ENCODE results near the gene FBLN2. TPM values are rescaled to one million over a fixed set of nuclear protein-coding genes. Genes with fewer than 3 reads are reported as not detected.

Gene FBLN2
- polyA plus RNA-seq, 1 experiment, result 248 TPM

DNA sequence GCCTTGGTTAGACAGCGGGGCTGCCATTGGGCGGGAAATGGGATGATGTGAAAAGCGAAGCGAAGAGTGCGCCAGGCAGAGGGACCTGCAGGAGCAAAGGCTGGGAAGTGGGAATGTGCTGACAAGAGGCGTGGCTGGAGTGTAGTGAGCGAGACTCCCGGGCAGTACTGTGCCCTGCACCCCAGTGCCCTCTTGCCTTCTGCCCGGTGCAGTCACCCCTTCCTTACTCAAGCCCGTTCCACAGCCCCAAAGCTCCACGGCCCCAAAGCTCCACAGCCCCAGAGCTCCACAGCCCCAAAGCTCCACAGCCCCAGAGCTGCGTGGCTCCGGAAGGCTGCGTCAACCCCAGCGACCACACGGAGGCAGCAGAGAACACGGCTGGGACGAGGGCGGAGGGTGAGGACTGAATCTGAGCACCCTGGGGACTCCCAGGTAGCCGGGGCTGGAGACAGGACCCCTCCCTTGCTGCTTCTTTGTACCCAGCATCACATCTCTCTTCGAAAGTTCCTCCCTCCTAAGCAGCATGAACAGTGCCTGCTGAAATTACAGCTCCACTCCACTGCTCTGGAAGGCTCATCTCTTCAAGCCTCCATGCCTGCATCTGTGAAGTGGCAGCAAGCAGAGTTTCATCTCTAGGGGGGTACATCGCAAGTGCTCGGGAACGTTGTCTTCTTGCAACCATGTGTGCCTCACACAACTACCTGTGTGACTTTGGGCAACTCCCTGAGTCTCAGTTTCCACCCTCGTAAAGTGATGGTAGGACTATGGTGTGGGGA, 108.9 kb downstream of the FBLN2 start:
- CTCF ChIA-PET, result interaction anchor here (0.6 to 15.8 kb wide), 36 partner anchors 9 to 1268 kb away, joined by 3 to 655 read pairs (median 4); partner anchors contain the start of genes HDAC11 and WNT7A
- POLR2A ChIA-PET, result no interaction called here
- Histone ChIP-seq H3K27me3 (ENCODE audit: control insufficient read depth, insufficient read depth, low read length) (peaks cover 12% of the 10 kb centered on the region), H3K36me3 (ENCODE audit: control insufficient read depth, insufficient read depth, low read length) (no peaks in the 10 kb centered on the region), H3K4me3 (ENCODE audit: low read depth, low read length) (no peak overlapping the region)
- TF ChIP-seq, protein P1, sequence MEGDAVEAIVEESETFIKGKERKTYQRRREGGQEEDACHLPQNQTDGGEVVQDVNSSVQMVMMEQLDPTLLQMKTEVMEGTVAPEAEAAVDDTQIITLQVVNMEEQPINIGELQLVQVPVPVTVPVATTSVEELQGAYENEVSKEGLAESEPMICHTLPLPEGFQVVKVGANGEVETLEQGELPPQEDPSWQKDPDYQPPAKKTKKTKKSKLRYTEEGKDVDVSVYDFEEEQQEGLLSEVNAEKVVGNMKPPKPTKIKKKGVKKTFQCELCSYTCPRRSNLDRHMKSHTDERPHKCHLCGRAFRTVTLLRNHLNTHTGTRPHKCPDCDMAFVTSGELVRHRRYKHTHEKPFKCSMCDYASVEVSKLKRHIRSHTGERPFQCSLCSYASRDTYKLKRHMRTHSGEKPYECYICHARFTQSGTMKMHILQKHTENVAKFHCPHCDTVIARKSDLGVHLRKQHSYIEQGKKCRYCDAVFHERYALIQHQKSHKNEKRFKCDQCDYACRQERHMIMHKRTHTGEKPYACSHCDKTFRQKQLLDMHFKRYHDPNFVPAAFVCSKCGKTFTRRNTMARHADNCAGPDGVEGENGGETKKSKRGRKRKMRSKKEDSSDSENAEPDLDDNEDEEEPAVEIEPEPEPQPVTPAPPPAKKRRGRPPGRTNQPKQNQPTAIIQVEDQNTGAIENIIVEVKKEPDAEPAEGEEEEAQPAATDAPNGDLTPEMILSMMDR (IDR thresholded peaks at IDR 0.05; ENCODE audit: insufficient read depth, low read depth, low read length), result peak; percentile 97
- DNase-seq (ENCODE audit: low read depth), result no peak

DNA sequence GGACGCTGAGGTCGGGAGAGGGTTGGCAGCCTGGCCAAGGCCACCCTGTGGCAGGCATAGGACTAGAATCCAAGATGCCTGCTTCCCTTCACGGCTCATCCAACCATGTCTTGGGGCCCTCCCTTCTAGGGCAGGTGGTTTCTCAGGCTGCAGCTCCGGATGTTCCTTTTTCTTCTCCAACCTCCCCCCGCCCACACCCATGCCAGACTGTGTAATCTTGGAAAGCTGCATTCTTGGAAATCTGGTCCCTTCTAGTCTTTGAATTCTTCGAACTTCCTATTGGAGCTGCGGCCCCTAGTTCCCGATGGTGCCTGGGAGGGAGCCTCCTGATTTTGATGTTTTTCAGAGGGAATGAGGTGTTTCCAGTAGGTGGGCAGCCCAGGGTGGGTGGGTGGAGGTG, 109.8 kb downstream of the FBLN2 start:
- Histone ChIP-seq H3K36me3 (ENCODE audit: control insufficient read depth, insufficient read depth, low read length) (no peaks in the 10 kb centered on the region), H3K4me3 (ENCODE audit: low read depth, low read length) (no peak overlapping the region), H3K27me3 (ENCODE audit: control insufficient read depth, insufficient read depth, low read length) (peaks cover 13% of the 10 kb centered on the region)
- ChIA-PET CTCF (interaction anchor here (0.7 to 15.8 kb wide), 20 partner anchors 8 to 1267 kb away, joined by 3 to 655 read pairs (median 7); partner anchors contain the start of genes HDAC11 and WNT7A), POLR2A (no interaction called here)
- TF ChIP-seq, protein P1 (IDR thresholded peaks at IDR 0.05; ENCODE audit: insufficient read depth, low read depth, low read length), result no peak
- DNase-seq (ENCODE audit: low read depth), result no peak

DNA sequence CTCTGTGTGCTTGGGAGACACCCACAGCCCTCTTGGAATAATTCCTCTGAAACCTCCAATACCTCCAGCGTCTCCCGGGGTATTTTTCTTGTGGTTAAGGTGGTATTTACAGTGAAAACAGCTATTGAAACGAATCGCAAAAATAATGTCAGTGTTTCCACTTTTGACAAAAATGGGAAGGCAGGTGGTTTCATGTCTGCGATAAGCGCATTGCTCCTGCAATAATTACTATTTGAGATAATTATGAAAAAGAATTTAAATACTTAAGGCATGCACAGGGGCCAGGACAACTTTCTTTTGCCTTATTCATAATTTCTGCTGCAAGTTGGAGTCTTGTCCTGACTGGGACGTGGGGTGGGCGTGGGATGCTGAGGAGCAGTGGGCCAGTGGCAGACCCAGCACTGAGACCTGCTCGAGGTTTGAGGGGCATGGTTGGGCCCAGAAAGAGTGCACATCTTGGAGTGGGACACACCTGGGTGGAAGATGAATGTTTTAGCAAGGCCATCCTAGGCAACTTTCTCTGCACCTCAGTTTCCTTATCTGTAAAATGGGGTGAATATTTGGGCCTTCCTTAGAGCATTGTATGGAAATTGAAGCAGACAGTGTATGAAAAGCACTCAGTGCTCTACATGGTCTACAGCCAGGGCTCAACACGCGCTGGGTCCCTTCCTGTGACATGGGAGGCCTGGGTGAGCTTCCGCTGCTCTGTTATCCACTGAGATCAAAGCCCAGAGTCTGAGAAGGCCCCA, 110.5 kb downstream of the FBLN2 start:
- ChIA-PET POLR2A (no interaction called here), CTCF (interaction anchor here (0.7 to 15.8 kb wide), 11 partner anchors 11 to 567 kb away, joined by 3 to 655 read pairs (median 16); partner anchors contain the start of genes HDAC11 and WNT7A)
- TF ChIP-seq, protein P1 (IDR thresholded peaks at IDR 0.05; ENCODE audit: insufficient read depth, low read depth, low read length), result no peak
- Histone ChIP-seq H3K4me3 (ENCODE audit: low read depth, low read length) (no peak overlapping the region), H3K27me3 (ENCODE audit: control insufficient read depth, insufficient read depth, low read length) (peaks cover 13% of the 10 kb centered on the region), H3K36me3 (ENCODE audit: control insufficient read depth, insufficient read depth, low read length) (no peaks in the 10 kb centered on the region)
- no peak for DNase-seq (ENCODE audit: low read depth)

DNA sequence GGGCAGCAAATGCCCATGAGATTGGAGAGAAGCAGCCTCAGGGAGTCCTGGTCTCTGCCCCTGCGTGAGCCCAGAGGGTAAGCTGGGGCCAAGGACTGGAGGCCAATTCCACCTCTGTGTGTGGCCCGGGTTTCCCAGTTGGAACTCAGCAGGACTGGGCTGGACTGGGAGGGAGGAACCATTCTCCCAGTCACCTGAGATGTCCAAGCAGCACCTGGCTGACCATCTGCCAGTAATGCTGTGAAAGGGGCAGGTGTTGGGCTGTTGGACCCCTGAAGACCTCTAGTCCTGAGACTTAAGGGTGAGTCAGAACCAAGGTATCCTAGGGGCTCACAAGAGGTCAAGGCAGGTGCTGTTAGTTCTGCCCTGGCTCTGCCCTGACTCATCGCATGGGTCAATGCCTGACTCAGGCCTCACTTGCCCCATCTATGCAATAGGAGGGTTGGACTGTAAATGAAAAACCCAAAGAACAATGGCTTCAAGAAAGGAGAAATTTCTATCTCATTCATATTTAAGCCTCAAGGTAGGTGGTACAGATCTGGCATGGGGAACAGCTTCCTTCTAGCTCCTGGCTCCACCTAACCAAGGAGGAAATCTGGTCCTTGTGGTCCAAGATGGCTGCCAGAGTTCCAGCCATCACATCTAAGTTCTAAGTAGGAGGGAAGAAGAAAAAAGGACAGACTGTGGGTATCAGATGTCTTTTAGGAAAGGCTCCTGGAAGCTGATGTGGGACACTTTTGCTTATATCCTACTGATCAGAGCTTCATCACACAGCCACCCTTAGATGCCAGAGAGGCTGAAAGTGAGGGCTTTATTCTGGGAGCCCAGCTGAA, 111.3 kb downstream of the FBLN2 start:
- Histone ChIP-seq H3K36me3 (ENCODE audit: control insufficient read depth, insufficient read depth, low read length) (no peaks in the 10 kb centered on the region), H3K27me3 (ENCODE audit: control insufficient read depth, insufficient read depth, low read length) (peaks cover 13% of the 10 kb centered on the region), H3K4me3 (ENCODE audit: low read depth, low read length) (no peak overlapping the region)
- CTCF ChIA-PET, result interaction anchor here (1.2 to 1.5 kb wide), 3 partner anchors 9 to 165 kb away, joined by 3 to 6 read pairs (median 4); no protein-coding TSS in a partner anchor
- POLR2A ChIA-PET, result interaction anchor here (0.6 kb wide), 1 partner anchor 106 kb away, joined by 5 read pairs; no protein-coding TSS in a partner anchor
- no peak for DNase-seq (ENCODE audit: low read depth)
- TF ChIP-seq, protein P1 (IDR thresholded peaks at IDR 0.05; ENCODE audit: insufficient read depth, low read depth, low read length), result no peak
